Right forelimb (tissue), 1 donor: ENCODE results near the gene HSPA1L.
"Not testable (repeated sequence)": the region's sequence is repeated elsewhere in the genome, so short reads cannot be mapped to it uniquely, and the experiment has no call there.

ENCODE experiments used
- DNase-seq: peaks from one replicate; pipeline ENCODE4 v3.0.0-alpha.2; 2018

HSPA1L gene

GRCh38 chr6:31836474-31837368 lies 21.6 kb upstream of the HSPA1L start:
- no peak for DNase-seq

DNA sequence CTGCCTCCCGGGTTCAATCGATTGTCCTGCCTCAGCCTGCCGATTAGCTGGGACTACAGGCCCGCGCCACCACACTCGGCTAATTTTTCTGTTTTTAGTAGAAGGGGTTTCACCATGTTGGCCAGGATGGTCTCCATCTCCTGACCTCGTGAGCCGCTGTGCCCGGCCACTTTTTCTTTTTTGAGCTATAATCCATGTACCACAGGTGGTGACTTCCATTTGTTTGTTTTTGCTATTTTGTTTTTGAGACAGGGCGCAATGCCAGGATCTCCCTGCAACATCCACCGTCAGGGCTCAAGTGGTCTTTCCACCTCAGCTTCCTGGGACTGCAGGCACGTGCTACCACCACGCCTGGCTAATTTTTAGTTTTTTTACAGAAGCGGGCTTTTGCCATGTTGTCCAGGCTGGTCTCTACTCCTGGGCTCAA lies 21.0 kb upstream of the HSPA1L start:
- DNase-seq: no peak

- DNase-seq: peak; percentile 93
These were observed 19.5 kb upstream of the HSPA1L start for GRCh38 chr6:31834367-31835250.

- no peak for DNase-seq
These were observed 16.5 kb upstream of the HSPA1L start for GRCh38 chr6:31831350-31832215.

DNA sequence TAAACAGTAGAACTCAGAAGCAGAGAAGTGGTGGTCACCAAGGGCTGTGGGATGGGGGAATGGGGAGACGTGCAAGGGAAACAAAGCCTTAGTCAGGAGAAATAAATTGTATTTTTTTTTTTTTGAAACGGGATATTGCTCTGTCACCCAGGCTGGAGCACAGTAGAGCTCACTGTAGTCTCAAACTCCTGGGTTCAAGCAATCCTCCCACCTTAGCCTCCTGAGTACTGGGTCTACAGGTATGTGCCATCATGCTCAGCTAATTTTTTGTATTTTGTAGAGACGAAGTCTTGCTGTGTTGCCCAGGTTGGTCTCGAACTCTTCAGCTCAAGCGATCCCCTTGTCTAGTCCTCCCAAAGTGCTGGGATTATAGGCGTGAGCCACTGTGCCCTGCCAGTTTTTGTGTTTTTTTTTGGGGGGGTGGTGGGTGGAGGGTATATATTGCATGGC lies 15.8 kb upstream of the HSPA1L start:
- no peak for DNase-seq

DNA sequence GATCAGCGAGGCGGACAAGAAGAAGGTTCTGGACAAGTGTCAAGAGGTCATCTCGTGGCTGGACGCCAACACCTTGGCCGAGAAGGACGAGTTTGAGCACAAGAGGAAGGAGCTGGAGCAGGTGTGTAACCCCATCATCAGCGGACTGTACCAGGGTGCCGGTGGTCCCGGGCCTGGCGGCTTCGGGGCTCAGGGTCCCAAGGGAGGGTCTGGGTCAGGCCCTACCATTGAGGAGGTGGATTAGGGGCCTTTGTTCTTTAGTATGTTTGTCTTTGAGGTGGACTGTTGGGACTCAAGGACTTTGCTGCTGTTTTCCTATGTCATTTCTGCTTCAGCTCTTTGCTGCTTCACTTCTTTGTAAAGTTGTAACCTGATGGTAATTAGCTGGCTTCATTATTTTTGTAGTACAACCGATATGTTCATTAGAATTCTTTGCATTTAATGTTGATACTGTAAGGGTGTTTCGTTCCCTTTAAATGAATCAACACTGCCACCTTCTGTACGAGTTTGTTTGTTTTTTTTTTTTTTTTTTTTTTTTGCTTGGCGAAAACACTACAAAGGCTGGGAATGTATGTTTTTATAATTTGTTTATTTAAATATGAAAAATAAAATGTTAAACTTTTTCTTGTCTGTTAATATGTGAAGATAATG lies 14.7 kb upstream of the HSPA1L start:
- DNase-seq: no peak

- DNase-seq: peak; percentile 99
These were observed 12.4 kb upstream of the HSPA1L start, which contains the start of gene HSPA1B for GRCh38 chr6:31827286-31828079. Gene HSPA1B (plus strand): TSS chr6:31827738. CDS start chr6:31827951, 213 bp downstream.

DNA sequence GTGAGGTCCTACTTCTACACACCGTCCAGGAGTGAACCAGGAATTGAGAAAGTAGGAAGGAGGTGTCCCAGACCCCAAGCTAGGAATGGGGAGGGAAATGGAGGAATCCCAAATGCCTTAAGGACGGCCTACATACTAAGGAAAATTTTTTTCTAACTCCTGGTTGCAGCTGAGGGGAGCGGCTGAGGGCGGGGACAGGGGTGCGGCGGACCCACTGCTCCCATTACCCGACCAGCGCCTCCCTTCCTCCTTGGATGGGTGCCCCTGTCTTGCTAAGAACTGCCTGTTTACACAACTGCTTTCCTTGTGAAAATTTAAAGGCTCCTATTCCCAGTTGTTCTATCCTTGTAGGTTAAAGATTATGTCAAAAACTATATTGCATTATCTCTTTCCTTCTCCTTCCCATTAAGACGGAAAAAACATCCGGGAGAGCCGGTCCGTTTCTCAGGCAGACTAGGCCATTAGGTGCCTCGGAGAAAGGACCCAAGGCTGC lies 11.8 kb upstream of the HSPA1L start:
- DNase-seq: peak; percentile 90

DNA sequence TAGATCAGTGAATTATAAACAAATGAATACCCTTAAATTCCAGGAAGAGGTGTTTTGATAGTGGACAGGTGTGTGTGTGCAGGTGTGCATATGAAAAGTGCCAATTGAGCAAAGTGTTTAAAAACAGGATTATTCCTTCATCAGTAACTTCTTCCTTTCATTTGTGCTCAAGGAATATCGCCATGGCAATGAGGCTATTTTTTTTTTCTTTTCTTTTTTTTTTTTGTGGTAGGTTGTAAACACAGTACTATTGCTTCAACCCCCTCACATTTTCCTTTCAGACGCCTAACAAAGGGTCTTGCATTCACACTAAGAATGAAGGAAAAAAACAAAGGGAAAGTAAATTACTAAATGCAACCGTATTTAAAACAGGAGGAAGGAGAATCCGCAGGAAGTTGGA lies 10.5 kb upstream of the HSPA1L start:
- no peak for DNase-seq

- DNase-seq: not testable (repeated sequence)
These were observed 8.6 kb upstream of the HSPA1L start for GRCh38 chr6:31823592-31824196.

GRCh38 chr6:31822036-31822821 lies 7.1 kb upstream of the HSPA1L start:
- DNase-seq: peak; percentile 86

DNA sequence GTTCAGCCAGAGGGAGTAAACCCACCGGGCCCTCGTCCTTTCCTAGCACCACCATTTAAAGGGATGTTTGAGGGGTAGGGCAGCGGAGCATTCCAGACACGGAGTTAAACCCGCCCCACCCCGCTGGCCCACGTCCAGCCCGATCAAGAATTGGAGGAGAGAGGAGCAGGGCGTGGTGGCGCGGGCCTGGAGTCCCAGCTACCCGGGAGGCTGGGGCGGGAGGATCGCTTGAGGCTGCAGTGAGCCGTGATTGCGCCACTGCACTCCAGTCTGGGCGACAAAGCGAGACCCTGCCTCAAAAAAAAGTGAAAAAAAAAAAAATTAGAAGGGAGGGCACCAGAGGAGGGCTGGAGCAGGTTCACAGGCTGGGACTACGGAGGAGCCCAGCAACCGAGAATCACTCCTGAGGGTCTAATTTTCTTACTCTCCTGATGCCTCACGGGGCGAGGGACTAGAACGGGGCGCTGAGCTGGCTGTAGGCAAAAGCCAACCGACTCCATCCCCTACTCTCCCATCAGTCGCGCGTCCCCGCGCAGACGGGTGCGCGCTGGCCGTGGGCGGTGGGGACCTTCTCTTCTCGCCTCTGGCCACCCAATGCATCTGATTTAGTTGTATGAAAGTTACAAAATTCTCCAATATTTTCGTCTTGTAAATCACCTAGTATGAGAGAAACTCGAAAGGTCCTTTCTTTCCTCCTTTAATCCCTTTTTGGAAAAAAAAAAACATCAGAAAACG lies 6.4 kb upstream of the HSPA1L start:
- DNase-seq: peak; percentile 80

- DNase-seq: not testable (repeated sequence)
These were observed 5.3 kb upstream of the HSPA1L start for GRCh38 chr6:31820399-31820798.

DNA sequence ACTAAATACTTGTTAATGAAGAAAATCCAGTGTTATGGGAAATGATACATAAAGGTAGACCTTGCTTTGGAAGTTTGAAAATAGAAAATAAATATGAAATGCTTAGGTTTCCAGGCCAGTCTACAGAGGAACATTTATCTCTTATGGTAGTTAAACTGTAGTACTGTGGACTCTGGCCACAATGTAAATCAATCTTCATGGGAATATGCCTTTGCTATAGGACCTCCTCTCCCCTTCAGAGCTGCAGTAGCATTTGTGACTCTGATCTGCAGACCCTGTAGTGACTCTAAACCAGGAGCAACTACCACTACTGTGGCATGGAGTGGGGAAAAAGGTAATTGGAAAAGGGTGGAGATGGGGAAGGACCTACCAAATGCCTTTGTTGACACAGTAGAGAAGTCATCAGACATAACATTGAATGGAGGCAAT lies 4.8 kb upstream of the HSPA1L start:
- DNase-seq: no peak

DNA sequence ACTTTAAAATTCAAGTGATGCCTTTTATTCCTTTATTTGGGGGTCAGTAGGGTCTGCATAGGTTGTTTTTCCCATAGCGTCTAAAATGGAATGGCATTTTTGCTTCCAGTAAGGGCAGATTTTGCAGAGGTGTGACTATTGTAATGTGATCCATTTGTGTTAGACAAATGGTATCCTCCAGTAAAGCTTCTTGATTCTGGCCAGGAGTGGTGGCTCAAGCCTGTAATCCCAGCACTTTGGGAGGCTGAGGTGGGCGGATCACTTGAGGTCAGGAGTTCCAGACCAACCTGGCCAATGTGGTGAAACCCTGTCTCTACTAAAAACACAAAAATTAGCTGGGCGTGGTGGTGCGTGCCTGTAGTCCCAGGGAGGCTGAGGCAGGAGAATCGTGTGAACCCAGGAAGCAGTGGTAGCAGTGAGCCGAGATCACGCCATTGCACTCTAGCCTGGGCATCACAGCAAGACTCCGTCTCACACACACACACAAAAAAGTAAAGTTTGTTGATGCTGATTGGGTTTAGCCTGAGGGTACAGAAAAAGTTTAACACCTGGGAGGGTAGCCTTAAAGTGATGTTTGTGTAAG lies 2.9 kb upstream of the HSPA1L start:
- not testable (repeated sequence) for DNase-seq

DNA sequence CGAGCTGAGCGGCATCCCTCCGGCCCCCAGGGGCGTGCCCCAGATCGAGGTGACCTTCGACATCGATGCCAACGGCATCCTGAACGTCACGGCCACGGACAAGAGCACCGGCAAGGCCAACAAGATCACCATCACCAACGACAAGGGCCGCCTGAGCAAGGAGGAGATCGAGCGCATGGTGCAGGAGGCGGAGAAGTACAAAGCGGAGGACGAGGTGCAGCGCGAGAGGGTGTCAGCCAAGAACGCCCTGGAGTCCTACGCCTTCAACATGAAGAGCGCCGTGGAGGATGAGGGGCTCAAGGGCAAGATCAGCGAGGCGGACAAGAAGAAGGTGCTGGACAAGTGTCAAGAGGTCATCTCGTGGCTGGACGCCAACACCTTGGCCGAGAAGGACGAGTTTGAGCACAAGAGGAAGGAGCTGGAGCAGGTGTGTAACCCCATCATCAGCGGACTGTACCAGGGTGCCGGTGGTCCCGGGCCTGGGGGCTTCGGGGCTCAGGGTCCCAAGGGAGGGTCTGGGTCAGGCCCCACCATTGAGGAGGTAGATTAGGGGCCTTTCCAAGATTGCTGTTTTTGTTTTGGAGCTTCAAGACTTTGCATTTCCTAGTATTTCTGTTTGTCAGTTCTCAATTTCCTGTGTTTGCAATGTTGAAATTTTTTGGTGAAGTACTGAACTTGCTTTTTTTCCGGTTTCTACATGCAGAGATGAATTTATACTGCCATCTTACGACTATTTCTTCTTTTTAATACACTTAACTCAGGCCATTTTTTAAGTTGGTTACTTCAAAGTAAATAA lies 2.2 kb upstream of the HSPA1L start:
- not testable (repeated sequence) for DNase-seq

DNA sequence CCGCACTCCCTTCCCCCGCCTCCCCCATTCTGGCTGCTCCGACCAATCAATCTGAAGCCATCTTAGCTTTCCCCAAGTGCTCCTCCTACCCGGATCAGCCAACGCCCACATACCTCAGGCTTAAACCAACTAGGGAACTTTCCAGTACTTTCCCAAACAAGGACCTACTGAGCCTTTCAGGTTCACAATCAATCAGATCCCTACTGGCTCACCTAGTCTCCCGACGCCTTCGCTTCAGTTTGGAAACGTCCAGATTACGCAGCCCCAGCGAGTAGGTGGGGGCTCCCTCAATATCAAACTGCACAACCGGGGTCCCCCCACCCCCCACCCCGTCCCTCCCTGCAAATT lies 432 bp downstream of the HSPA1L start:
- DNase-seq: peak; percentile 95

GRCh38 chr6:31813465-31813849 lies 1.6 kb downstream of the HSPA1L start:
- no peak for DNase-seq
